ENCODE results near the gene VSIR.

- TF ChIP-seq EGR1 (IDR thresholded peaks at IDR 0.05; ENCODE audit: low read depth) (no peak), POLR2A (IDR thresholded peaks at IDR 0.05; ENCODE audit: borderline replicate concordance, extremely low read depth, insufficient read depth, insufficient read length) (no peak), ZNF274 (IDR thresholded peaks at IDR 0.05; ENCODE audit: low read depth, low read length) (no peak), ZFX (IDR thresholded peaks at IDR 0.05) (no peak), JUND (IDR thresholded peaks at IDR 0.05) (no peak), CTCF (IDR thresholded peaks at IDR 0.05 in 2 of 3, conservative IDR thresholded peaks at IDR 0.05 in 1 of 3; ENCODE audit: borderline replicate concordance in 1 of 3, insufficient read depth in 1 of 3, low read depth in 2 of 3, low read length in 2 of 3) (no peak), ATF3 (IDR thresholded peaks at IDR 0.05) (no peak), EZH2 (IDR thresholded peaks at IDR 0.05) (no peak), YY1 (IDR thresholded peaks at IDR 0.05; ENCODE audit: extremely low read depth, insufficient replicate concordance, low read depth, low read length) (no peak), MAX (IDR thresholded peaks at IDR 0.05) (no peak), POLR2AphosphoS5 (IDR thresholded peaks at IDR 0.05; ENCODE audit: low read depth, low read length) (no peak), FOSL1 (IDR thresholded peaks at IDR 0.05; ENCODE audit: low read depth) (no peak), EZH2phosphoT487 (IDR thresholded peaks at IDR 0.05; ENCODE audit: borderline replicate concordance) (no peak), RAD21 (IDR thresholded peaks at IDR 0.05; ENCODE audit: low read depth) (no peak)
Measured at GRCh38 chr10:71727105-71727737, 46.1 kb downstream of the VSIR start.

Data from HCT116 (cell line).